Measurements from ENCODE around the gene PYGO2.

PYGO2 gene

GRCh38 chr1:154961207-154962155 lies at the start of gene PYGO2:
Gene PYGO2 (minus strand): TSS chr1:154961782. CDS start chr1:154961576, 206 bp downstream.
- peak within 1 kb of the TSS; percentile 75 for H3K4me3 ChIP-seq (ENCODE audit: low read depth, low read length)
- TF ChIP-seq CTCF (IDR thresholded peaks at IDR 0.05; ENCODE audit: low read depth, low read length): peak; percentile 29; the same call in 1 of the 2 replicates

- H3K4me3 ChIP-seq (ENCODE audit: low read depth, low read length): no peak overlapping the region
- no peak for TF ChIP-seq CTCF (IDR thresholded peaks at IDR 0.05; ENCODE audit: low read depth, low read length)
Observed at GRCh38 chr1:155011004-155011416, 49.4 kb upstream of the PYGO2 start.

- TF ChIP-seq CTCF (IDR thresholded peaks at IDR 0.05; ENCODE audit: low read depth, low read length): no peak
- H3K4me3 ChIP-seq (ENCODE audit: low read depth, low read length): no peak overlapping the region
Observed at GRCh38 chr1:155010211-155010918, 48.8 kb upstream of the PYGO2 start.

GRCh38 chr1:155009742-155010141 lies 48.2 kb upstream of the PYGO2 start:
- H3K4me3 ChIP-seq (ENCODE audit: low read depth, low read length): no peak overlapping the region

GRCh38 chr1:155009221-155009711 lies 47.7 kb upstream of the PYGO2 start:
- no peak overlapping the region for H3K4me3 ChIP-seq (ENCODE audit: low read depth, low read length)
- TF ChIP-seq CTCF (IDR thresholded peaks at IDR 0.05; ENCODE audit: low read depth, low read length): no peak

More at GRCh38 chr1:155009742-155010141, 48.2 kb upstream of the PYGO2 start:
- no peak for TF ChIP-seq CTCF (IDR thresholded peaks at IDR 0.05; ENCODE audit: low read depth, low read length)

GRCh38 chr1:155008015-155008941 lies 46.7 kb upstream of the PYGO2 start:
- H3K4me3 ChIP-seq (ENCODE audit: low read depth, low read length): no peak overlapping the region
- no peak for TF ChIP-seq CTCF (IDR thresholded peaks at IDR 0.05; ENCODE audit: low read depth, low read length)

All from WI38 (cell line).